ENCODE results near the gene PIP5K1A.
"Not testable (repeated sequence)": the region's sequence is repeated elsewhere in the genome, so short reads cannot be mapped to it uniquely, and the experiment has no call there.

PIP5K1A gene

DNA sequence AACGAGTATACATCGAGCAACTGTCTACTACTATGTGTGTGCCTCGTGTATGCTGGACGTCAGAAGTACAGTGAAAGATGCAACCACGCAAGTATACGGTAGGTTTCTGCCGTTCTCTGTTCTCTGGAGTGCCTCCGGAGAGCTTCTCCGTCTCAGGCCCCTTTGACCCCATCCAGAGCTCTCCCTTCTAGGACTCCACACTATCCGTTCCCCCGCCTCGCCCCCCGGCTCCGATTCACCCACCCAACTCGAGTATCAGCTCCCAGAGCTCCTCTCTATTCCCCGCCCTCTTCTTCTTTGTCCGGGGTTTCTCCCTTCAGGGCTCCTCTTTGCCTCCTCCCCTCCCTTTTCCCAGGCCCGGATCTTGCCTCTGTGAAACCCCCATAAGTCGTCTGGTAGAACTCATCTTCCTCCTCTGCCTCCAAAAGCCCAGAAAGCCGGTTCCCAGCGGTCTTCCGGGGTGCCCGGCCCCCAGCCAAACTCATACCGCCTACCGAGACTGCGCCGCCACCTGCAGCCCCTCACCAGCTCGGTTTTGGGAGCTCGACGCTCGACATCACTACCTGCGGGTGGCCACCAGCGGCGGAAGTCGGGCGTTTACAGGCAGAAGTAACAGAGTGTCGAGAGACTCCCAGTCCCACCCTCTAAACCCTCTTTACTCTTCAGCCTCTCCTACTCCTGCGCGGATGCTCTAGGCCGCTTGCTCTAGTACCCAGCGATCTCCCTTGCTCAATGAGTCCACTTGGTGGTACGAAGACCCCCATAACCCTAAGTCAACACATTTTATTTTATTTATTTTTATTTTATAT lies 8.5 kb upstream of the PIP5K1A start, which contains the start of gene VPS72:
VPS72 (minus strand) TSS at position 561 of the 809 bp plus-strand sequence; CDS start at position 485, 76 bp downstream.
- peak; percentile 72 to 82 for DNase-seq (ENCODE audit: extremely low read depth in 1 of 2, low read depth in 1 of 2)

DNA sequence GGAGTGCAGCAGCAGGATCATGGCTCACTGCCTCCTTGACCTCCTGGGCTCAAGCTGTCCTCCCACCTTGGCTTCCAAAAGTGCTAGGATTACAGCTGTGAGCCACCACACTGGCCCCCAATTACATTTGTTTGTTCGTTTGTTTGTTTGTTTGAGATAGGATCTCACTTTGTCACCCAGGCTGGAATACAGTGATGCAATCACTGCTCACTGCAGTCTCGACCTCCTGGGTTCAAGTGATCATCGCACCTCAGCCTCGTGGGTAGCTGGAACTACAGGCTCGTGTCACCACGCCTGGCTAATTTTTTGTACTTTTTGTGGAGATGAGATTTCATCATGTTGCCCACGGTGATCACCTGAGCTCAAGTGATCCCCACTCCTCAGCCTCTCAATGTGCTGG lies 6.3 kb upstream of the PIP5K1A start:
- no peak for DNase-seq (ENCODE audit: extremely low read depth in 1 of 2, low read depth in 1 of 2)

DNA sequence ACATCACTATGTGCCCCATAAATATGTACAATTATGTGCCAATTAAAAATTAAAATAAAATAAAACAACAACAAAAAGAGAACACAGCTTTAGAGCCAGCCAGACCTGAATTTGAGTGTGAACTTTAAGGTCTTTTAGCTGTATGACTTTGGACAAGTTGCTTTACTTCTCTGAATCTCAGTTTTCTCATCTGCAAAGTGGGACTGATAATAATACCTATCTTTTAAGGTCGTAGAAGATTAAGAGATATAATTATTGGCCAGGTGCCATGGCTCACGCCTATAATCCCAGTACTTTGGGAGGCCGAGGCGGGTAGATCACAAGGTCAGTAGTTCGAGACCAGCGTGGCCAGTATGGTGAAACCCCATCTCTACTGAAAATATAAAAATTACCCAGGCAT lies 5.0 kb upstream of the PIP5K1A start:
- DNase-seq (ENCODE audit: extremely low read depth in 1 of 2, low read depth in 1 of 2), result no peak

- no peak for DNase-seq (ENCODE audit: extremely low read depth in 1 of 2, low read depth in 1 of 2)
These were observed 4.5 kb upstream of the PIP5K1A start for GRCh38 chr1:151193856-151194255.

DNA sequence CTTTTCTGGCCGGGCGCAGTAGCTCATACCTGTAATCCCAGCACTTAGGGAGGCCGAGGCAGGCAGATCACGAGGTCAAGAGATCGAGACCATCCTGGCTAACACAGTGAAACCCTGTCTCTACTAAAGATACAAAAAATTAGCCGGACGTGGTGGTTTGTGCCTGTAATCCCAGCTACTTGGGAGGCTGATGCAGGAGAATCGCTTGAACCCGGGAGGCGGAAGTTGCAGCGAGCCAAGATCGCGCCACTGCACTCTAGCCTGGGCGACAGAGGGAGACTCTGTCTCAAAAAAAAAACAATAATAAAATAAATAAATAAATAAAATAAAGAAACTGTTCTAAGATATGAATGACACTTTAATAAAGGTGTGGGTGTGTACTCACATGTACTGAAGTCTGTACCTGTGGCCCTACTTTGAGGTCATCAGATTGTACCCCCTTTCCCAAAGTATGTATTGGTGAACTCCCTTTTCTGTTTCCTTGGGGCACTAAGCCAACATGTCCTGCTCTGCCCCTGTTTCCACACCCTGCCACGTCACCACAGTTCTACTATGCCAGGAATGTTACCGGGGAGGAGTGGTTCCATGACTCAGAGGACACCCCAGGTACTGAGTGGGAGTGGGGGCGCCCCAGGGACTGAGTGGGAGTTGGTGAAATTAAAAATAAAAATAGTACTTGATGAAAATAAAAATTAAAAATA lies 3.3 kb upstream of the PIP5K1A start:
- DNase-seq (ENCODE audit: extremely low read depth in 1 of 2, low read depth in 1 of 2), result not testable (repeated sequence)

DNA sequence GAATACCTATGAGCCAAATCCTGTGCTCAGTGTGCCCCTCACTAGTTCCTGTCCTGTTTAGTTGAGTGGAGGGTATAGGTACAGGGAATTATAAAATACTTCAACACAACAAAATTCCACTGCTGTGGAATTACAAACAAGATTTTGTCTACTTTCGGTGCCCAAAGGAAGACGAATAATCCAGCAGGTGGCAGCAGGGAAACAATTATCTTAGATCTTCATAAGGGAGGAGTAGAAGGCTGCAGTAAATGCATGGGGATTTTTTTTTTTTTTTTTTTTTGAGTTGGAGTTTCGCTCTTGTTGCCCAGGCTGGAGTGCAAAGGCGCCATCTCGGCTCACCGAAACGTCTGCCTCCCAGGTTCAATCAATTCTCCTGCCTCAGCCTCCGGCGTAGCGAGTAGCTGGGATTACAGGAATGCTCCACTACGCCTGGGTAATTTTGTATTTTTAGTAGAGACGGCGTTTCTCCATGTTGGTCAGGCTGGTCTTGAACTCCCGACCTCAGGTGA lies 2.0 kb upstream of the PIP5K1A start:
- peak in 1 of 2 donors; percentile 42 for DNase-seq (ENCODE audit: extremely low read depth in 1 of 2, low read depth in 1 of 2)

- DNase-seq (ENCODE audit: extremely low read depth in 1 of 2, low read depth in 1 of 2), result no peak
These were observed 494 bp upstream of the PIP5K1A start for GRCh38 chr1:151197863-151198253.

GRCh38 chr1:151199873-151200581 lies 1.7 kb downstream of the PIP5K1A start:
- DNase-seq (ENCODE audit: extremely low read depth in 1 of 2, low read depth in 1 of 2), result no peak

DNA sequence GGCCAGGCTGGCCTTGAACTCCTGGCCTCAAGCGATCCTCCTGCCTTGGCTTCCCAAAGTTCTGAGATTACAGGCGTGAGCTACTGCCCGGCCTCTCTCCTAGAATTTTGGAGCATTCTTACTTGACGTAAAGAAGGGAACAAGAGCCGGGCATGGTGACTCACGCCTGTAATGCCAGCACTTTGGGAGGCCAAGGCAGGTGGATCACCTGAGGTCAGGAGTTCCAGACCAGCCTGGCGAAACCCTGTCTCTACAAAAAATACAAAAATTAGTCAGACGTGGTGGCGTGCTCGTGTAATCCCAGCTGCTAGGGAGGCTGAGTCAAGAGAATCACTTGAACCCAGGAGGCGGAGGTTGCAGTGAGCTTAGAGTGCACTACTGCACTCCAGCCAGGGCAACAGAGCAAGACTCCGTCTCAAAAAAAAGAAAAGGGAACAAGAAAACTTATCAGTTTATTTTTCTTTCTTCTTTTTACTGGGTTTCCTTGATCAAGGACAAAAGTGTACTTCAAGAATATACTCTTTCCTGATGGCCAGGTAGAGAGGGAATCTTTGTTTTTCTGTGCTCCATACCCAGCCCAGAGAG lies 7.1 kb downstream of the PIP5K1A start:
- DNase-seq (ENCODE audit: extremely low read depth in 1 of 2, low read depth in 1 of 2), result not testable (repeated sequence)

DNA sequence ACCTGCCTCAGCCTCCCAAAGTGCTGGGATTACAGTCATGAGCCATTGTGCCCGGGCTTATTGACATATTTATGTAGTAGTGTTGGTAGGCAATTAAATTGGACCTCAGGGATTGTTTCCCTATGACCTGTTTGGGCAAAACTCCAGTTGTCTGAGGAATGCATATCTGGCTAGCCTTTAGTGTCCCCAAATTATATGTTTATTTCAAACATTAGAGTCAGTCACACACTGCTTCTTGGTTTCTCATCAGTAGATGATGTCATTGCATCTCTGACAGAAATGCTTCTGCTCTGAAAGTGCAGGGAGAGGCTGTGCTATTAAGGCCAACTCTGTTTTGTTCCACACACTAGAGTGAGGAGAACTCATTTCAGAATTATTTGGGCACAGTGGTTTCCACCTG lies 12.5 kb downstream of the PIP5K1A start:
- DNase-seq (ENCODE audit: extremely low read depth in 1 of 2, low read depth in 1 of 2), result no peak

GRCh38 chr1:151211972-151212705 lies 13.8 kb downstream of the PIP5K1A start:
- no peak for DNase-seq (ENCODE audit: extremely low read depth in 1 of 2, low read depth in 1 of 2)

GRCh38 chr1:151213560-151213959 lies 15.2 kb downstream of the PIP5K1A start:
- DNase-seq (ENCODE audit: extremely low read depth in 1 of 2, low read depth in 1 of 2), result no peak

DNA sequence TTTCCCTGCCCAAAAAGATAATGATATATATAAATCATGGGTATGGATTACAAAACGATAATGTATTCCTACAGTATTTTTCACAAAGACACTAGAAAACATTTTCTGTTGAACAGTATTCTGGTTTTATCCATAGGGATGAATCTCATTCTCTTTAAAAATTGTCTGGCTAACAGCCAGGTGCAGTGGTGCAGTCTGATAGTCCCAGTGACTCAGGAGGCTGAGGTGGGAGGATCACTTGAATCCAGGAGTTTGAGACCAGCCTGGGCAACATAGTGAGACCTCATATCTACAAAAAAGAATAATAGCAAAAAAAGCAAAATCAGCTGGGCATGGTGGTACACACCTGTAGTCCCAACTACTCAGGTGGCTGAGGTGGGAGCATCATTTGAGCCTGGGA lies 23.3 kb downstream of the PIP5K1A start:
- DNase-seq (ENCODE audit: extremely low read depth in 1 of 2, low read depth in 1 of 2), result no peak

DNA sequence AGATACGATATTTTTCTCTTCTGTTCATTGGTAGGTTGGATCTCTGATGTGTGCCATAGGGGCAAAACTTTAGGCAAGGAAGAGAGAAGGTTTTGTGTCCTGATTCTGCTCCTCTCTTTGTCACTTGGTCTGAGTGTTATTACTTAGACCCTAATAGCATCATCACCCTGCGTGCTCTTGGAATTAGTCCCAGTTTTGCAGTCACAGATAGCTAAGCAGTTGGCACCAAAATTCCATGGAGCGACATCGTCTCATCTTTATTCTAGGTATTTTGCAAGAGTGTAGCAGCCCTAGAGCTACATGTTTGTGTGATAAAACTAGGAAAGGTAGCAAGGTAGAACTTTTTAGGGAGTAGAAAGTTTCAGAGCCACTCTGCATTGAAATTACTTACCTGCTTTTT lies 23.8 kb downstream of the PIP5K1A start:
- no peak for DNase-seq (ENCODE audit: extremely low read depth in 1 of 2, low read depth in 1 of 2)

DNA sequence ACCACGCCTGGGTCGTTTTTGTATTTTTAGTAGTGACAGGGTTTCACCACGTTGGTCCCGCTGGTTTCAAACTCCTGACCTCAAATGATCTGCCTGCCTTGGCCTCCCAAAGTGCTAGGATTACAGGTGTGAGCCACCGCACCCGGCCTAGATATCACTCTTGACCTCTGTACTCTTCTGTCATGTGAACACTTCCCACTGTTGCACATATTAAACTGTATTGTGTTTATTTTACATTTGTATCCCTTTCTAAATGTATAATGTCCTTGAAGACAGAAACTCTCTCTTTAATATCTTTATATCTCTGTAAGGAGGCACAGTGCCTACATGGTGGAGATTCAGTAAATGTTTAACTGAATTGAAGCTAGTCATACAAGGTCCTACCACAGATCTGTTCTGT lies 36.9 kb downstream of the PIP5K1A start:
- DNase-seq (ENCODE audit: extremely low read depth in 1 of 2, low read depth in 1 of 2), result no peak

- no peak for DNase-seq (ENCODE audit: extremely low read depth in 1 of 2, low read depth in 1 of 2)
These were observed 39.5 kb downstream of the PIP5K1A start for GRCh38 chr1:151237678-151238466.

DNA sequence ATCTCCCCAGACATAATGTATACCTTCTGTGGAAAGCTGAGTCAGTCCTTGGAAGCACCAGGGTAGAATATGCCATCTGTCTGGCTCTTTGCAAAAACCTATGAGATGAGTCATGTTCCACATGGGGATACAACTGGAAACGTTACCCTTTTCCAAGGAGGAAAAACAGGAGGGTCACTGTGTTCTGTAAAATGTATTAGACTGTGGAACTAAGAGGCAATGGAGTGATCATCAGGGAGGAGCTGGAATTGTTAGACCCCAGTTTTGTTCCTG lies 40.1 kb downstream of the PIP5K1A start:
- DNase-seq (ENCODE audit: extremely low read depth in 1 of 2, low read depth in 1 of 2), result no peak

DNA sequence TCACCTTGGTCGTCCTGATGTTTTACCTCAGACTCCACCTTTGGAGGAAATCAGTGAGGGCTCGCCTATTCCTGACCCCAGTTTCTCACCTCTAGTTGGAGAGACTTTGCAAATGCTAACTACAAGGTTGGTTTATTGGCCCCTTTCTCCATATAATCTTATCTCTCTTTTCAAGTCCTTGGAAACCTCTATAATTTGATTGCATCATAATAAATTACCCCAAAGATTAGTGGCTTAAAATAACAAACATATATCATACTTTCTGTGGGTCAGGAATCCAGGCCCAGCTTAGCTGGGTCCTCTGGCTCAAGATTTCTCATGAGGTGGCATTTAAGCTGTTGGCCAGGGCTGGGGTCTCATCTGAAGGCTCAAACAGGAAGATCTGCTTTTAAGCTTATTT lies 44.1 kb downstream of the PIP5K1A start:
- no peak for DNase-seq (ENCODE audit: extremely low read depth in 1 of 2, low read depth in 1 of 2)

- no peak for DNase-seq (ENCODE audit: extremely low read depth in 1 of 2, low read depth in 1 of 2)
These were observed 45.4 kb downstream of the PIP5K1A start for GRCh38 chr1:151243683-151244216.

DNA sequence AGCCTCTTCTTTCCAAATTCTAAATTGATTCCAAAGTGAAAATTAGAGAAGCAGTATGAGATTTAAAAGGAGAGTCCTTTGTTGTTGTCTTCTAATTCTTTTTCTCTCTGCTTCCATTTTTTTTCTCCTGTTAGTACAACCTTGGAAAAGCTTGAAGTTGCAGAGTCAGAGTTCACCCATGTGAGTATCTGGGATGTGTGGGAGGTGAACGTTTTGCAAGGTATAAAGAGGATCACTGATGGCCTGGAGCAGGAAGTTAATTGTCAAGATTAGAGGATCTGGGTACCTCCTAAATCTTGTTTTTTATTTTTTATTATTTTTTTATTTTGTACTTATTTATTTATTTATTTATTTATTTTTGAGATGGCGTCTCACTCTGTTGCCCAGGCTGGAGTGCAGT lies 48.4 kb downstream of the PIP5K1A start:
- no peak for DNase-seq (ENCODE audit: extremely low read depth in 1 of 2, low read depth in 1 of 2)
